ENCODE measurements around the gene MYOZ3.

GRCh38 chr5:150633429-150633828 is 27.6 kb upstream of the MYOZ3 start:
- TF ChIP-seq POLR2A (IDR thresholded peaks at IDR 0.05): no peak
- TF ChIP-seq CTCF (IDR thresholded peaks at IDR 0.05): no peak
